ENCODE measurements around the gene FRAS1. TPM values are rescaled to one million over a fixed set of nuclear protein-coding genes. Genes with fewer than 3 reads are reported as not detected.
"Not testable (repeated sequence)": the region's sequence is repeated elsewhere in the genome, so short reads cannot be mapped to it uniquely, and the experiment has no call there.

FRAS1 gene
- total RNA-seq, 1 donor from 2014 or later: 13.7 TPM

DNA sequence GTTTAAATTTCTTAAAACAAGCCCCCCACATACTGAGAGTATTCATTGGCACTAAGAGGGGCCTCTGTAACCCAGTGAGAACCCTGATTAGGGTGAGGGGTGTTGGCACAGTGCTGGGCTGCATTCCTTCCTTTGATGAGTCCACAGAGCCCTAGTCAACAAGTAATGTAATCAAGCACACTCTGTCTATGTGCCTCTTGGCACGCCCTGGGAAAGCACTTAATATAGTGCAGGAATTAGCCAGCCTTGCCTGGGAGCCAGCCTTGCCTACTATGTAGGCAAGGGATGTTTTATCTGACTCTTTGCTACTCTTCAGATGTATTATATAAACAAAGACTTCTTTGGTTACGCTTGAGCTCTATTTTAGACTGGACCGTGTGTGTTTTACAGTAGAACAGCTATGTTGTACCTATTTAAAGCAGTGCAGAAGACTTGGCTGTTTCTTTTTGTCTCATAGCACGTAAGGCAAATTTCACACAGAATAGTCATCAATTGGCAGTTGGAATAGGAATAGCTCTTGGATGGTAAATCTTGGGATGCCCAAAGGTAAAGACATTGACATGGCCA is 64.3 kb downstream of the FRAS1 start:
- H3K27me3 ChIP-seq (ENCODE audit: control insufficient read depth, insufficient read depth, low read length): no peaks in the 10 kb centered on the region
- no peaks in the 10 kb centered on the region for H3K36me3 ChIP-seq (ENCODE audit: control insufficient read depth, insufficient read depth, low read length)
- H3K4me3 ChIP-seq (ENCODE audit: low read depth, low read length): no peak overlapping the region
- DNase-seq (ENCODE audit: low read depth): peak; percentile 12
- no peak for FAIRE-seq
- no peak for TF ChIP-seq CTCF (IDR thresholded peaks at IDR 0.05; ENCODE audit: insufficient read depth, low read length, severe bottlenecking)

GRCh38 chr4:78125834-78126331 is 68.8 kb downstream of the FRAS1 start:
- H3K4me3 ChIP-seq (ENCODE audit: low read depth, low read length); H3K27me3 ChIP-seq (ENCODE audit: control insufficient read depth, insufficient read depth, low read length); DNase-seq (ENCODE audit: low read depth); FAIRE-seq; H3K36me3 ChIP-seq (ENCODE audit: control insufficient read depth, insufficient read depth, low read length): not testable (repeated sequence)

GRCh38 chr4:78129383-78130108 is 72.4 kb downstream of the FRAS1 start:
- TF ChIP-seq CTCF (IDR thresholded peaks at IDR 0.05; ENCODE audit: insufficient read depth, low read length, severe bottlenecking): no peak
- H3K36me3 ChIP-seq (ENCODE audit: control insufficient read depth, insufficient read depth, low read length): no peaks in the 10 kb centered on the region
- no peak for DNase-seq (ENCODE audit: low read depth)
- H3K27me3 ChIP-seq (ENCODE audit: control insufficient read depth, insufficient read depth, low read length): no peaks in the 10 kb centered on the region
- no peak for FAIRE-seq
- no peak overlapping the region for H3K4me3 ChIP-seq (ENCODE audit: low read depth, low read length)

DNA sequence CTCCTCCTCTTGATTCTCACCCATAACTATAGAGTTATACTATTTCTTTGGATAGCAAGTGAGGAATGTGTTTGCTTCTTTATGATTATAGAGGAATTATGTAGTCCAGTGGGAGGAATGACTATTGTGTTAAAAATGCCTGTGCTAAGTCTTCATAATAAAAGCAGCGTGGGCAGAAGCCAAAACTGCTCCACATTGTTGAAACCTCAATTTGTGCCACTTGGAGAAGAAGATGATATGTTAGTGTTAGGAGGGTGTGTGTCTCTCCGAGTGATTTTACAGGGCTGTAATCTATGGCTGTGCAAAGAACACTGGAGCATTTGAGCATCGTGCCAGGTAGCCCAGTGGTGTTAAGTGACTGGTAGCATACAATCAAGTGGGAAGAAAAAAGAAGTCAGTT is 74.3 kb downstream of the FRAS1 start:
- no peak overlapping the region for H3K4me3 ChIP-seq (ENCODE audit: low read depth, low read length)
- DNase-seq (ENCODE audit: low read depth) (no peak), FAIRE-seq (no peak)
- H3K36me3 ChIP-seq (ENCODE audit: control insufficient read depth, insufficient read depth, low read length): no peaks in the 10 kb centered on the region
- no peaks in the 10 kb centered on the region for H3K27me3 ChIP-seq (ENCODE audit: control insufficient read depth, insufficient read depth, low read length)
- no peak for TF ChIP-seq CTCF (IDR thresholded peaks at IDR 0.05; ENCODE audit: insufficient read depth, low read length, severe bottlenecking)

DNA sequence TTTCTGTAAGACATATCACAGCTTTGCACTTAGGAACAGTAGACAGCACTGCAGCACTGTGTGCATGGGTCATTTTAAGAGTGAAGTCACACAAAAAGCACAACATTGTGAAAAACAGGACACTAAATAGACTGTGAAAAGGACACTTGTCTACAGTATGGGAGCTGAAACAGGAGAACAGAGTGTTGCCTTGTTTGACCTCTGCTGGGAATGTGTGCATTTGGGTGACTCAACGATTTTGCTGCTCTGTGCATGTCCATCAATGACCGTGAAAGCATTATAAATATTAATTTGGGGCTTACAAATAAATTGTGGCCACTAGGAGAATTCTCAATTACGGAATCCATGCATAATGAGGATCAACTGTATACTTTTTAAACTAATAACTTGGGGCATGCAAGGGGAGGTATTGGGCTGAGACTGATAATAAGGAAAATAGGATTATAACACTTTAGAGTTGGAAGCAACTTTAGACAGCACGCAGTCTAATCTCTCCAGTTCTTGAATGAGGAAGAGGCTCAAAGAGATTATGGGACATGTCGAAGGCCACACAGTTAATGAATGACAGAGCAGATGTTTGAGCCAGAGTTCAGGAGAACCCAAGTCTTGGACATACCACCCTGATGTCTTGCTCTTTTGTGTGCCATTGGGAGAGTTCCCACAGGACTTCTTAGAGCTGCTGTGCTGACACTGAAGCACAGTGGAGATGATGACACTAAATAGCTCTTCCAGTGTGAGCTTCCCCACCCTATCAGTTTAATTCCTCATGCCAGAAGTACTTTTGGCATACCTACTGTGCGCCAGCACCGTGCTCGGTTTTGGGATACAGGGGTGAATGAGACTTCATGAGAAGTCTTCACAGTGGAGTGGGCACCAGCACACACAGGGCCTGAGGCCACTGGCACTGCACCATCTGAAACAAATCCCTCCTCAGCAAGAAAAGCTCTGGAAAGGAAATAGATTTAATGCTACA is 79.3 kb downstream of the FRAS1 start:
- Histone ChIP-seq H3K4me3 (ENCODE audit: low read depth, low read length) (no peak overlapping the region), H3K27me3 (ENCODE audit: control insufficient read depth, insufficient read depth, low read length) (no peaks in the 10 kb centered on the region), H3K36me3 (ENCODE audit: control insufficient read depth, insufficient read depth, low read length) (no peaks in the 10 kb centered on the region)
- no peak for TF ChIP-seq CTCF (IDR thresholded peaks at IDR 0.05; ENCODE audit: insufficient read depth, low read length, severe bottlenecking)
- DNase-seq (ENCODE audit: low read depth) (no peak), FAIRE-seq (no peak)

GRCh38 chr4:78137532-78137931 is 80.4 kb downstream of the FRAS1 start:
- FAIRE-seq (no peak), DNase-seq (ENCODE audit: low read depth) (peak; percentile 50)
- TF ChIP-seq CTCF (IDR thresholded peaks at IDR 0.05; ENCODE audit: insufficient read depth, low read length, severe bottlenecking): no peak
- no peak overlapping the region for H3K4me3 ChIP-seq (ENCODE audit: low read depth, low read length)
- H3K36me3 ChIP-seq (ENCODE audit: control insufficient read depth, insufficient read depth, low read length): no peaks in the 10 kb centered on the region
- no peaks in the 10 kb centered on the region for H3K27me3 ChIP-seq (ENCODE audit: control insufficient read depth, insufficient read depth, low read length)
